ENCODE results near the gene ATG16L1.

Gene ATG16L1

DNA sequence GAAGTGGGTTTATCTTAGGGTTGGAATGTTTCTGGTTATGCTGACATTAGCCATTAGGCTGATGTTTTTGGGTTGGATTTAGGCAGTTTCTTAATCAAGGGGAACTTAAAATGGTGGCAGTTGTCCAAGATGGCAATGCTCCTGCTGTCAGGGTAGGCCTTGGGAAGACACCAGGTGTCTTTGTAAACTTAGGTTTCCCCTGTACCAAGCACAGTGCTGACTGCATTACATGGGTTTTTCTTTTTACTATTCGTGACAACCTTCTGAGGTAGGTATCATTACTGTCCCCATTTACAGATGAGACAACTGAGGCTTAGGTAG lies 528 bp upstream of the ATG16L1 start:
- no peak for TF ChIP-seq Cebpa-rat (IDR thresholded peaks at IDR 0.05)
- Histone ChIP-seq H4K20me1 (peaks cover 44% of the 10 kb centered on the region), H3K4me1 (peaks cover 18% of the 10 kb centered on the region), H3K36me3 (peaks cover 29% of the 10 kb centered on the region), H3K9ac (peak overlapping the region; percentile 89; the same call in 1 of the 2 replicates), H3K9me3 (no peaks in the 10 kb centered on the region), H3K27me3 (no peaks in the 10 kb centered on the region), H3K4me3 (peak overlapping the region; percentile 95), H3K4me2 (peak overlapping the region; percentile 50), H3K27ac (peak overlapping the region; percentile 62; the same call in 1 of the 2 replicates)

DNA sequence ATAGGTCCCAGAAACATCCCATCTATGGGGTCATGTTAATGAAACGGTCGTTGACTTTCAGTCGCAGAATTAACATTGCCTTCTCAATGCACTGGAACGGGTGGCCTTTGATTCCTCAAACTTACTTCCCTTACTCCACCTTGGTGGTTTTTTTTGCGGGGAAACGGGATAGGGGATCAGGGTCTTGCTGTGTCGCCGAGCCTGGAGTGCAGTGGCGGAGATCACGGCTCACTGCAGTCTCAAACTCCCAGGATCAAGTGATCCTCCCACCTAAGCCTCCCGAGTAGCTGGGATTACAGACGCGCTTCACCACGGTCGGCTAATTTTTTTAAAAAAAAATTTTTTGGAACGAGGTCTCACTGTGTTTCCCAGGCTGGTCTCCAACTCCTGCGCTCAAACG lies 754 bp downstream of the ATG16L1 start:
- no peak for TF ChIP-seq Cebpa-rat (IDR thresholded peaks at IDR 0.05)
- Histone ChIP-seq H3K9ac (peak overlapping the region; percentile 89), H3K27me3 (no peaks in the 10 kb centered on the region), H4K20me1 (peaks cover 51% of the 10 kb centered on the region), H3K9me3 (no peaks in the 10 kb centered on the region), H3K36me3 (peaks cover 41% of the 10 kb centered on the region), H3K27ac (peak overlapping the region; percentile 81), H3K4me3 (peak overlapping the region; percentile 95), H3K4me1 (peaks cover 18% of the 10 kb centered on the region), H3K4me2 (peak overlapping the region; percentile 96)

DNA sequence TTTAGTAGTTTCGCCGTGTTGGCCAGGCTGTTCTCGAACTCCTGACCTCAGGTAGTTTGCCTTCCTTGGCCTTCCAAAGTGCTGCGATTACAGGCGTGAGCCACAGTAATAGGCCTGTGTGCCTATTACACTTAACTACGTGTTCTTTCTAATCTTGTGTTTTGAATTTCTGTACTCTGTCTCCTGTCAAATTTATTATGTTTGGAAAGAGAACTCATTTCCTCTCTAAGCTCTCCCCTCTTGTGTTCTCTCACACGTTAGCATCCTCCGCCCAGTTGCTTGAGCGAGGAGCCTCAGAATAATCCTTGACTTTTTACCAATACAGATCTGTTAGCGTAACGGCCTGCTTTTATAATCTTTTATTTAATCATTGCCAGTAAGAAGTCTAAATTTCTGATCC lies 3.7 kb downstream of the ATG16L1 start:
- TF ChIP-seq Cebpa-rat (IDR thresholded peaks at IDR 0.05), result no peak
- Histone ChIP-seq H3K9me3 (no peaks in the 10 kb centered on the region), H3K4me2 (no peak overlapping the region), H3K27ac (no peak overlapping the region), H3K36me3 (peaks cover 70% of the 10 kb centered on the region), H4K20me1 (peaks cover 68% of the 10 kb centered on the region), H3K9ac (no peak overlapping the region), H3K27me3 (no peaks in the 10 kb centered on the region), H3K4me1 (peaks cover 14% of the 10 kb centered on the region), H3K4me3 (no peak overlapping the region)

DNA sequence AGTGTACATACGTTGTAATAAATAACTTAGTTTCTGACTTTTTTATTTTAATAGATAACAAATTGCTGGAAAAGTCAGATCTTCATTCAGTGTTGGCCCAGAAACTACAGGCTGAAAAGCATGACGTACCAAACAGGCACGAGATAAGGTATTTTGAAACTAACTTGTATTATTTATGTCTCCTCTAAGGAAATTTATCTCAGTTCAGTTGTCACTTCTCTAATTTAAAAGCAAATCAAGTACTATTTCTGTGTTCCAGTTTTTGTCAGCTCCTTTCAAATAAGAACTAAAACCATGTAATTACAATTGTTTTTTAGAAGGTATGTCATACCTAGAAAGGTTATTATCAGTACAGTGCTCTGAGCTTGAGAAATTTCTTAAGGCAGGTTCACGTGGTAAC lies 4.6 kb downstream of the ATG16L1 start:
- Histone ChIP-seq H3K4me2 (no peak overlapping the region), H3K4me3 (no peak overlapping the region), H3K9ac (no peak overlapping the region), H3K4me1 (peaks cover 14% of the 10 kb centered on the region), H4K20me1 (peaks cover 77% of the 10 kb centered on the region), H3K9me3 (no peaks in the 10 kb centered on the region), H3K36me3 (peaks cover 79% of the 10 kb centered on the region), H3K27me3 (no peaks in the 10 kb centered on the region), H3K27ac (no peak overlapping the region)
- TF ChIP-seq Cebpa-rat (IDR thresholded peaks at IDR 0.05), result no peak

DNA sequence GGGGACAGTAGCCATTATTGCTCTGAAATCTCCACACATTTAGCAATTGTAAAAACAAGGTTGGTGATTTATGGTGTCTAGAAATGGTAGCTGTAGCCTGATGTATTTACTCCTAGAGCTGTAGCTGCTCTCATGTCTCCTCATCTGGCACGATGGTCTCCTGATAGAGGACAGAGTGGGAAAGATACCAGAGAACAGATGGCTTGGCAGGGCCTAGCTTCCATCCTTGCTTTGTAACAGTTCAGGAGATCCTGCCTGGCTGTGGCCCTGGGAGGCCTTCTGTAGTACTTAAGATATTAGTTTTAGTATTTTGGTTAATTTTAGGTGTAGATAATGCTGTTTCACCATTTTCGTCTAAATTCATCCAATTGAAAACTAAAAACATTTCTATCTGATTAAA lies 6.7 kb downstream of the ATG16L1 start:
- H3K36me3 ChIP-seq, result peaks cover 99% of the 10 kb centered on the region
- peaks cover 6% of the 10 kb centered on the region for H3K4me1 ChIP-seq
- H3K27ac ChIP-seq, result no peak overlapping the region
- TF ChIP-seq Cebpa-rat (IDR thresholded peaks at IDR 0.05), result no peak
- H3K9ac ChIP-seq, result no peak overlapping the region
- H3K9me3 ChIP-seq, result no peaks in the 10 kb centered on the region
- H3K4me2 ChIP-seq, result no peak overlapping the region
- peaks cover 79% of the 10 kb centered on the region for H4K20me1 ChIP-seq
- H3K4me3 ChIP-seq, result no peak overlapping the region
- H3K27me3 ChIP-seq, result no peaks in the 10 kb centered on the region

DNA sequence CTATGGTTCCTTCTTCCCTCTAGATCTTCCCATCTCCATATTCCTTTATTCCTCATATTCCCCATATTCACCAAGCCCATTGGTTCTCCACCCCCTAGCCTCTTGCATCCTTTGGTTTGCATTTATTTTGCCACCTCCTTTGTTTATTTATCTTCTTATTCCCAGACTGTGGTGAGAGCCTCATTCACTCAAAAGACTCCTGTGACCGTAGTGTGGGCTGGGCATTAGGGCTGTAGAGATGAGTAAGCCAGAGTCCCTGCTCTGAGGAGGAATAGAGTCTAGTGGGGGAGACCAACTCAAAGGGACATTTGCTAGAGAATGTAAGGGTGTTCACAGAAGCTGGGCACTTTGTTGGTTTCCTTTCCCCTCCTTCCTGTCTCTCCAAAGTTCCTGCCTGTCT lies 8.3 kb downstream of the ATG16L1 start:
- H3K4me3 ChIP-seq, result no peak overlapping the region
- H3K9ac ChIP-seq, result no peak overlapping the region
- no peaks in the 10 kb centered on the region for H3K9me3 ChIP-seq
- no peaks in the 10 kb centered on the region for H3K27me3 ChIP-seq
- no peak for TF ChIP-seq Cebpa-rat (IDR thresholded peaks at IDR 0.05)
- peaks cover 64% of the 10 kb centered on the region for H4K20me1 ChIP-seq
- H3K36me3 ChIP-seq, result peaks cover 99% of the 10 kb centered on the region
- H3K27ac ChIP-seq, result no peak overlapping the region
- no peaks in the 10 kb centered on the region for H3K4me1 ChIP-seq
- no peak overlapping the region for H3K4me2 ChIP-seq

DNA sequence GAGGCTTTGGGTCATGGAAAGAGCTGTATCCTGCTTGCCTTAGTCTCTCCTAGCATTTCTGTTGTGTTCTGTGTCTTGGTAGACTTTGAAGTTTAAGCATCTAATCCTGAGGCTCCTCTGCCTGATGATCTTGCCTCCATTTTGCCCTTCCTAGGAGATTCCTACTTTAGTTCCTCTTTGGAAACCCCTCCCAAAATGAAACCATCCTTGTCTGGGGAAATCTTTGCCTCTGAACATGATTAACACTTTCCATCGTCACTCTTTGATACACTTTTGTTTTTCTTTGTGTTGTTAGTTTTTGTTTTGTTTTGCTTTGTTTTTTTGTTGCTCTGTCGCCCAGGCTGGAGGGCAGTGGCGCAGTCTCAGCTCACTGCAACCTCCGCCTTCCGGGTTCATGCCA lies 9.2 kb downstream of the ATG16L1 start:
- no peak overlapping the region for H3K9ac ChIP-seq
- H3K36me3 ChIP-seq, result peaks cover 99% of the 10 kb centered on the region
- no peak for TF ChIP-seq Cebpa-rat (IDR thresholded peaks at IDR 0.05)

DNA sequence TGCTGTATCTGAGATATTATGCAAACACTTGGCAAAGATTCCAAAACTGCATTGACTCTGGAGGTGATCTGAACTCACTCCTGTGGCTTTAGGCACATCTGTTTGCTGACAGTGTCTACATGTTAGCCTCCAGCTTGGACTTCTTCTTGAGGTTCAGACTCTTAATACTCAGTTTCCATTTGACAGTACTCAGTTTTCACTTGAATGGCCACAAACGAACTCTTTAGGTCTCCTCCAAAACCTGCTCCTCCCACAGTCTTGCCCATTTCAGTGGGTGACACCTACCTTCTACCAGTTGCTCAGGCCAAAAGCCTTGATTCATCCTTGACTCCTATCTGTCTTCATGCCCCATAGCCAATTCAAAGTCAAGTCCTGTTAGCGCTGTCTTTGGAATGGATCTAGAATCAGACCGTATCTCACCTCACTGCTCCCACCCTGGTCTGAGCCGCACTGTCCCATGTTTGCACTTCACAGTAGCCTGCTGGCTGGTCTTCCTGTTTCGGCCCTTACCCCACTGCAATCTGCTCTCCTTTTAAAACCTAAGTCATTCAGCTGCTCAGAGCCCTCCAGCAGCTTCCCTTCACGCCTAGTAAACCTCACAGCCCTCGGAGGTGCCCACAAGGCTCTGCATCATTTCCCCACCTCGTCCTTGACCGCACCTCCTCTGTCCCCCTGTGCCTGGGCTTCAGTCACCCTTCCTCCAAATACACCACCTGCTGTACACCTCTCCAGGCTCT lies 10.5 kb downstream of the ATG16L1 start:
- peaks cover 44% of the 10 kb centered on the region for H4K20me1 ChIP-seq
- H3K27me3 ChIP-seq, result no peaks in the 10 kb centered on the region
- TF ChIP-seq Cebpa-rat (IDR thresholded peaks at IDR 0.05), result no peak
- H3K4me1 ChIP-seq, result peaks cover 6% of the 10 kb centered on the region; the same call in 1 of the 2 replicates
- no peak overlapping the region for H3K27ac ChIP-seq
- no peak overlapping the region for H3K4me3 ChIP-seq
- peaks cover 99% of the 10 kb centered on the region for H3K36me3 ChIP-seq
- H3K9me3 ChIP-seq, result no peaks in the 10 kb centered on the region
- H3K4me2 ChIP-seq, result no peak overlapping the region
- no peak overlapping the region for H3K9ac ChIP-seq

More for the DNA sequence above, 9.2 kb downstream of the ATG16L1 start:
- H3K4me2 ChIP-seq, result no peak overlapping the region
- peaks cover 55% of the 10 kb centered on the region for H4K20me1 ChIP-seq
- no peaks in the 10 kb centered on the region for H3K27me3 ChIP-seq
- H3K9me3 ChIP-seq, result no peaks in the 10 kb centered on the region
- peaks cover 4% of the 10 kb centered on the region; the same call in 1 of the 2 replicates for H3K4me1 ChIP-seq
- no peak overlapping the region for H3K27ac ChIP-seq
- H3K4me3 ChIP-seq, result no peak overlapping the region

DNA sequence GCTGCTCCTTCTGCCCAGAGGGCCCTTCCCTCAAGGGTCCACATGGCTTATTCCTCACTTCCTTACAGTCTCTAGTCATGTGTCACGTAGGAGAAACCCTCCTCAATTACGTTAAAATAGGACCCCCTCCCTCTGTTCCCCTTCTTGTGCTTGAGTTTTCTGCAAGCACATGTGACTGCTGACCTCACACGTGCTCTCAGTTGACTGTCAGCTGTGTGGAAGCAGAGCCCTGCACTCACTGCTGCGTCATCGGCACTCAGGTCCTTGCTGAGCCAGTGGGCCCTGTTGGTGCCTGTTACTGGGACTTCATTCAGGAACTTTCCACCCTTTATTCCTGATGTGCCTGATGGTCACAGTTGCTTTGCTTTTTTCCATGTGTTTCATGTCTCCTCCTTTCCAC lies 11.1 kb downstream of the ATG16L1 start:
- TF ChIP-seq Cebpa-rat (IDR thresholded peaks at IDR 0.05), result no peak
- Histone ChIP-seq H4K20me1 (peaks cover 44% of the 10 kb centered on the region), H3K4me1 (peaks cover 9% of the 10 kb centered on the region), H3K9ac (no peak overlapping the region), H3K27ac (no peak overlapping the region), H3K27me3 (no peaks in the 10 kb centered on the region), H3K36me3 (peaks cover 98% of the 10 kb centered on the region), H3K9me3 (no peaks in the 10 kb centered on the region), H3K4me3 (no peak overlapping the region), H3K4me2 (no peak overlapping the region)

DNA sequence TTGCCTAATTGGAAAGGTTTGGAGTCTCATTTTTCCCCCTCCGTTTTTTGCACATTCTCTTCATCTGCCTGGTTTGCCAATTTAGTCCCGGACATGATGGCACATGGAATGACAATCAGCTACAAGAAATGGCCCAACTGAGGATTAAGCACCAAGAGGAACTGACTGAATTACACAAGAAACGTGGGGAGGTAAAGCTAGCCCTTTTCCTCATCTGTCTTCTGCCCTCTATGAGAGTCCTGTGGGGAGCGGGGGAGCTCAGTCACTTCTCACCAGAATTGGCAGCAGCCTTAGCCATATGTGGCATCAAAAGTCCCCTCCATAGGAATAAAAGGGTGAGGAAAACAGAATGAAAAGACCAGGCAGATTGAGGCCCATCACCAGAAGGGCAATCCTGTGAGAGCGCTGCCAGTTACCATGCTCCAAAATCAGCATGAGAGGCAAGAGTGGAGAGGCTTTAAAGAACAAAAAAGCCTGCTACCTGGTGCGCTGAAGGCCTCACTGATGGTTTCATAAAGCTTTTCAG lies 11.6 kb downstream of the ATG16L1 start:
- H3K27ac ChIP-seq, result no peak overlapping the region
- no peak overlapping the region for H3K4me3 ChIP-seq
- peaks cover 15% of the 10 kb centered on the region for H3K4me1 ChIP-seq
- H3K4me2 ChIP-seq, result no peak overlapping the region
- no peaks in the 10 kb centered on the region for H3K27me3 ChIP-seq
- TF ChIP-seq Cebpa-rat (IDR thresholded peaks at IDR 0.05), result no peak
- H3K36me3 ChIP-seq, result peaks cover 99% of the 10 kb centered on the region
- peaks cover 44% of the 10 kb centered on the region for H4K20me1 ChIP-seq
- no peaks in the 10 kb centered on the region for H3K9me3 ChIP-seq
- no peak overlapping the region for H3K9ac ChIP-seq
